HepG2 (cell line): ENCODE results near the gene UBE3D. TPM values are rescaled to one million over a fixed set of nuclear protein-coding genes. Genes with fewer than 3 reads are reported as not detected.

ENCODE experiments used
- HIVEP1 ChIP-seq: sonication (generic); formaldehyde crosslinking; IDR thresholded peaks from 2 replicates; pipeline ENCODE4 v1.4.0; 2020; ENCODE audit warnings: mild to moderate bottlenecking, missing genetic modification reagents
- PLRG1 ChIP-seq: fragments of 450-650 bp; conservative IDR thresholded peaks from 2 replicates; pipeline ENCODE4 v1.6.1; 2016
- ZBED4 ChIP-seq: sonication (generic); formaldehyde crosslinking; IDR thresholded peaks from 2 replicates; pipeline ENCODE4 v1.4.0; 2020; ENCODE audit warnings: missing genetic modification reagents, borderline replicate concordance
- ZBTB3 ChIP-seq: sonication (generic); formaldehyde crosslinking; IDR thresholded peaks from 2 replicates; pipeline ENCODE4 v1.4.0; 2020; ENCODE audit warnings: low read depth, mild to moderate bottlenecking, moderate library complexity, missing genetic modification reagents, borderline replicate concordance
- polyA plus RNA-seq, 8 experiments: library from polyadenylated mRNA; depleted of rRNA in 3 of 8; stranded (reverse) in 7 of 8; unstranded in 1 of 8; fragments of >200 nt; fragmentation: Illumina TruSeq in 4 of 8; extraction: Trizol in 4 of 8; gene quantifications; 2 replicates each; pipeline versions ENCODE4 v1.2.1 to v1.2.3, GENCODE V29; 2011 to 2016; ENCODE audit warnings: low read depth in 4 of 8, missing spikeins in 1 of 8, mixed read lengths in 1 of 8; ENCODE audit not compliant: insufficient read depth in 1 of 8
- total RNA-seq, 5 experiments: library from RNA; depleted of rRNA; stranded (reverse); fragments of >200 nt; fragmentation: Illumina TruSeq; extraction: Trizol; gene quantifications; 2 replicates each; pipeline ENCODE4 v1.2.3, GENCODE V29; 2016; ENCODE audit warnings: low read depth in 1 of 5
- TF ChIP-seq, protein P1 (sequence below): IDR thresholded peaks from 2 replicates; pipeline ENCODE4 v1.6.1; 2016; ENCODE audit warnings: missing compliant biosample characterization, missing genetic modification reagents, borderline replicate concordance
- TF ChIP-seq, protein P2 (sequence below): sonication (generic); formaldehyde crosslinking; IDR thresholded peaks from 2 replicates; pipeline ENCODE4 v1.4.0; 2020; ENCODE audit warnings: missing genetic modification reagents
- TF ChIP-seq, protein P3 (sequence below): sonication (generic); formaldehyde crosslinking; IDR thresholded peaks from 2 replicates; pipeline ENCODE4 v1.5.1; 2020; ENCODE audit warnings: mild to moderate bottlenecking, missing genetic modification reagents, moderate library complexity
- TF ChIP-seq, protein P4 (sequence below): sonication (generic); formaldehyde crosslinking; IDR thresholded peaks from 2 replicates; pipeline ENCODE4 v1.4.0; 2020; ENCODE audit warnings: missing genetic modification reagents
- TF ChIP-seq, protein P5 (sequence below): sonication (generic); formaldehyde crosslinking; IDR thresholded peaks from 2 replicates; pipeline ENCODE4 v1.4.0; 2020; ENCODE audit warnings: missing genetic modification reagents

Gene UBE3D
- total and polyA plus RNA-seq, 2 of the 13 experiments (the other 11 are each of a cell fraction or from before 2014, with no cell fraction given), result 5.1 to 11.4 TPM

DNA sequence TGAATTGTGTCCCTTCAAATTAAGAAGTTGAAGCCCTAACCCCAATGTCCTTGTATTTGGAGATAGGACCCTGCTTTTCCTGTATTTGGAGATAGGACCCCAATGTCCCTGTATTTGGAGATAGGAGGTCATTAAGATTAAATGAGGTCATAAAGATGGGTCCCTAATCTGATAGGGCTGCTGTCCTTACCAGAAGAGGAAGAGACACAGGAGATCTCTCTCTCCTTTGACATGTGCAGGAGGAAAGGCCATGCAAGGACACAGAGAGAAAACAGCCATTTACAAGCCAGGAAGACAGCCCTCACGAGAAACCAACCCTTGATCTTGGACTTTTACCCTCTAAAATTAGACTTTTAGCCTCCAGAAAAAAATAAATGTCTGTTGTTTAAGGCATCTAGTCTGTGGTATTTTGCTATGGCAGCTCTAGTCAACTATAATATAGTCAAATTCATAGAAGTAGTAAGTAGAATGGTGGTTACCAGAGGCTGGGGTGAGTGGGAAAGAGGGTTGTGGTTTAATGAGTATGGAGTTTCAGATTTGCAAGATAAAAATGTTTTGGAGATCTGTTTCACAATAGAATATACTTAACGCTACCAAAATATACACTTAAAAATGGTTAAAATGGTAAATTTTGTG is 59.3 kb downstream of the UBE3D start (continued):
- TF ChIP-seq, protein P1, sequence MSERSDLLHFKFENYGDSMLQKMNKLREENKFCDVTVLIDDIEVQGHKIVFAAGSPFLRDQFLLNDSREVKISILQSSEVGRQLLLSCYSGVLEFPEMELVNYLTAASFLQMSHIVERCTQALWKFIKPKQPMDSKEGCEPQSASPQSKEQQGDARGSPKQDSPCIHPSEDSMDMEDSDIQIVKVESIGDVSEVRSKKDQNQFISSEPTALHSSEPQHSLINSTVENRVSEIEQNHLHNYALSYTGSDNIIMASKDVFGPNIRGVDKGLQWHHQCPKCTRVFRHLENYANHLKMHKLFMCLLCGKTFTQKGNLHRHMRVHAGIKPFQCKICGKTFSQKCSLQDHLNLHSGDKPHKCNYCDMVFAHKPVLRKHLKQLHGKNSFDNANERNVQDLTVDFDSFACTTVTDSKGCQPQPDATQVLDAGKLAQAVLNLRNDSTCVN (CRISPR knock-in tag), result no peak
- TF ChIP-seq, protein P2, sequence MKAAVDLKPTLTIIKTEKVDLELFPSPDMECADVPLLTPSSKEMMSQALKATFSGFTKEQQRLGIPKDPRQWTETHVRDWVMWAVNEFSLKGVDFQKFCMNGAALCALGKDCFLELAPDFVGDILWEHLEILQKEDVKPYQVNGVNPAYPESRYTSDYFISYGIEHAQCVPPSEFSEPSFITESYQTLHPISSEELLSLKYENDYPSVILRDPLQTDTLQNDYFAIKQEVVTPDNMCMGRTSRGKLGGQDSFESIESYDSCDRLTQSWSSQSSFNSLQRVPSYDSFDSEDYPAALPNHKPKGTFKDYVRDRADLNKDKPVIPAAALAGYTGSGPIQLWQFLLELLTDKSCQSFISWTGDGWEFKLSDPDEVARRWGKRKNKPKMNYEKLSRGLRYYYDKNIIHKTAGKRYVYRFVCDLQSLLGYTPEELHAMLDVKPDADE (CRISPR knock-in tag), result no peak
- TF ChIP-seq PLRG1 (no peak), ZBED4 (CRISPR knock-in tag) (no peak), HIVEP1 (CRISPR knock-in tag) (no peak), ZBTB3 (no peak)
- TF ChIP-seq, protein P3, sequence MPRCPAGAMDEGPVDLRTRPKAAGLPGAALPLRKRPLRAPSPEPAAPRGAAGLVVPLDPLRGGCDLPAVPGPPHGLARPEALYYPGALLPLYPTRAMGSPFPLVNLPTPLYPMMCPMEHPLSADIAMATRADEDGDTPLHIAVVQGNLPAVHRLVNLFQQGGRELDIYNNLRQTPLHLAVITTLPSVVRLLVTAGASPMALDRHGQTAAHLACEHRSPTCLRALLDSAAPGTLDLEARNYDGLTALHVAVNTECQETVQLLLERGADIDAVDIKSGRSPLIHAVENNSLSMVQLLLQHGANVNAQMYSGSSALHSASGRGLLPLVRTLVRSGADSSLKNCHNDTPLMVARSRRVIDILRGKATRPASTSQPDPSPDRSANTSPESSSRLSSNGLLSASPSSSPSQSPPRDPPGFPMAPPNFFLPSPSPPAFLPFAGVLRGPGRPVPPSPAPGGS, result no peak
- TF ChIP-seq, protein P4, sequence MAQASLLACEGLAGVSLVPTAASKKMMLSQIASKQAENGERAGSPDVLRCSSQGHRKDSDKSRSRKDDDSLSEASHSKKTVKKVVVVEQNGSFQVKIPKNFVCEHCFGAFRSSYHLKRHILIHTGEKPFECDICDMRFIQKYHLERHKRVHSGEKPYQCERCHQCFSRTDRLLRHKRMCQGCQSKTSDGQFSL (CRISPR knock-in tag), result no peak
- TF ChIP-seq, protein P5, sequence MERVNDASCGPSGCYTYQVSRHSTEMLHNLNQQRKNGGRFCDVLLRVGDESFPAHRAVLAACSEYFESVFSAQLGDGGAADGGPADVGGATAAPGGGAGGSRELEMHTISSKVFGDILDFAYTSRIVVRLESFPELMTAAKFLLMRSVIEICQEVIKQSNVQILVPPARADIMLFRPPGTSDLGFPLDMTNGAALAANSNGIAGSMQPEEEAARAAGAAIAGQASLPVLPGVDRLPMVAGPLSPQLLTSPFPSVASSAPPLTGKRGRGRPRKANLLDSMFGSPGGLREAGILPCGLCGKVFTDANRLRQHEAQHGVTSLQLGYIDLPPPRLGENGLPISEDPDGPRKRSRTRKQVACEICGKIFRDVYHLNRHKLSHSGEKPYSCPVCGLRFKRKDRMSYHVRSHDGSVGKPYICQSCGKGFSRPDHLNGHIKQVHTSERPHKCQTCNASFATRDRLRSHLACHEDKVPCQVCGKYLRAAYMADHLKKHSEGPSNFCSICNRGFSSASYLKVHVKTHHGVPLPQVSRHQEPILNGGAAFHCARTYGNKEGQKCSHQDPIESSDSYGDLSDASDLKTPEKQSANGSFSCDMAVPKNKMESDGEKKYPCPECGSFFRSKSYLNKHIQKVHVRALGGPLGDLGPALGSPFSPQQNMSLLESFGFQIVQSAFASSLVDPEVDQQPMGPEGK (CRISPR knock-in tag), result no peak
- TF ChIP-seq, all 625 proteins: peak for 0
